Diencephalon (tissue), 1 donor: ENCODE results near the gene WFDC8. TPM values are rescaled to one million over a fixed set of nuclear protein-coding genes. Genes with fewer than 3 reads are reported as not detected.

Source experiments
- small RNA-seq: library from RNA; depleted of rRNA; stranded (forward); fragments of <200 nt; gene quantifications from one replicate; pipeline ENCODE3, GENCODE V24; 2014
- total RNA-seq: library from RNA; depleted of rRNA; stranded (reverse); fragments of >200 nt; gene quantifications from one replicate; pipeline ENCODE4 v1.2.3, GENCODE V29; 2014

The WFDC8 gene
- not detected for total RNA-seq

GRCh38 chr20:45579184-45579583 is at the start of gene WFDC8:
Gene WFDC8, minus strand, starts transcription at chr20:45579284. Its CDS starts 37 bp downstream, at chr20:45579247.

GRCh38 chr20:45547206-45547770 is 31.8 kb downstream of the WFDC8 start, which contains the start of gene EPPIN:
Gene EPPIN, minus strand, starts transcription at chr20:45547401. Its CDS starts 44 bp downstream, at chr20:45547357.

GRCh38 chr20:45539382-45539781 is 39.7 kb downstream of the WFDC8 start, which contains the start of gene WFDC6:
Gene WFDC6, minus strand, starts transcription at chr20:45539482. Its CDS starts 75 bp downstream, at chr20:45539407.

GRCh38 chr20:45515147-45515913 is 63.8 kb downstream of the WFDC8 start, which contains the start of gene SPINT3:
Gene SPINT3, minus strand, starts transcription at chr20:45515622. Its CDS starts 14 bp downstream, at chr20:45515608.

Small RNA genes within 50 kb of the gene (small RNA-seq; reads per million reads assigned to genes)
- gene AL031663.1 (not detected), gene HSPD1P21 (not detected), gene RNA5SP485 (not detected)

Other genes with a start within 250 kb of the WFDC8 start
- gene SDC4, start 230.9 kb downstream of the WFDC8 start, total RNA-seq, result 5.3 TPM
- 39.4 TPM for gene SYS1, start 216.1 kb downstream of the WFDC8 start, total RNA-seq
- gene TP53TG5, start 201.0 kb downstream of the WFDC8 start, total RNA-seq, result not detected
- gene DBNDD2, start 171.0 kb downstream of the WFDC8 start, total RNA-seq, result 15.9 TPM
- gene PIGT, start 163.1 kb downstream of the WFDC8 start, total RNA-seq, result 25.8 TPM
- 9.0 TPM for gene WFDC2, start 109.5 kb downstream of the WFDC8 start, total RNA-seq
- gene SPINT3, start 63.7 kb downstream of the WFDC8 start, total RNA-seq, result not detected
- not detected for gene WFDC6, start 39.8 kb downstream of the WFDC8 start, total RNA-seq
- gene EPPIN, start 31.9 kb downstream of the WFDC8 start, total RNA-seq, result not detected
- not detected for gene WFDC10A, start 50.5 kb upstream of the WFDC8 start, total RNA-seq
- not detected for gene WFDC9, start 52.0 kb upstream of the WFDC8 start, total RNA-seq
- gene WFDC11, start 91.0 kb upstream of the WFDC8 start, total RNA-seq, result not detected
- not detected for gene WFDC13, start 122.8 kb upstream of the WFDC8 start, total RNA-seq
- not detected for gene WFDC10B, start 125.7 kb upstream of the WFDC8 start, total RNA-seq
- gene SPINT4, start 143.1 kb upstream of the WFDC8 start, total RNA-seq, result not detected
- 0.69 TPM for gene WFDC3, start 212.6 kb upstream of the WFDC8 start, total RNA-seq
- 12.5 TPM for gene DNTTIP1, start 212.7 kb upstream of the WFDC8 start, total RNA-seq
- gene UBE2C, start 233.4 kb upstream of the WFDC8 start, total RNA-seq, result 7.6 TPM
- not detected for gene TNNC2, start 248.0 kb upstream of the WFDC8 start, total RNA-seq